B cell (primary cell): ENCODE measurements around the gene CEP131. TPM values are rescaled to one million over a fixed set of nuclear protein-coding genes. Genes with fewer than 3 reads are reported as not detected.

ENCODE experiments used
- ATAC-seq: fragments of 200-7000 bp; cut with Tn5 transposase; one replicate; pipeline ENCODE4 v1.10.0; 2021; ENCODE audit warnings: low read depth, mild to moderate bottlenecking, moderate number of reproducible peaks, moderate library complexity
- CTCF ChIA-PET: fragments of 350-600 bp; sonication (Branson Sonifier 250); formaldehyde crosslinking; loops from one replicate; lab custom pipeline; 2021; ENCODE audit warnings: antibody characterized with exemption, inconsistent platforms; lab: Charles Lee
- POLR2A ChIA-PET: fragments of 350-600 bp; sonication (Branson Sonifier 250); formaldehyde crosslinking; loops from one replicate; lab custom pipeline; 2021; ENCODE audit warnings: antibody characterized with exemption; lab: Charles Lee
- DNase-seq: peaks from one replicate; pipeline ENCODE4 v3.0.0; 2013
- H2AFZ ChIP-seq: 2 replicates; pipeline ENCODE4 v1.6.1; 2012; ENCODE audit warnings: mild to moderate bottlenecking, low read depth, low read length; ENCODE audit not compliant: insufficient read depth, poor library complexity, severe bottlenecking
- H3K27ac ChIP-seq, 2 donors: 1 replicate in 1 of 2; 2 replicates in 1 of 2; pipeline ENCODE4 v1.5.1; 2012 to 2013; ENCODE audit warnings: low read length in 2 of 2, mild to moderate bottlenecking in 2 of 2, moderate library complexity in 1 of 2
- H3K27me3 ChIP-seq, 4 experiments: fragments of 200-600 bp in 1 of 4; sonication (generic) in 1 of 4; replicated peaks in 1 of 4; 1 replicate in 2 of 4; 2 replicates in 2 of 4; pipeline versions ENCODE4 v1.6.1 to v1.7.0; 2013 to 2016; ENCODE audit warnings: low read length in 3 of 4, mild to moderate bottlenecking in 2 of 4, mixed read lengths in 1 of 4, moderate library complexity in 1 of 4; ENCODE audit not compliant: insufficient read depth in 4 of 4, control insufficient read depth in 3 of 4; ENCODE audit errors: control extremely low read depth in 1 of 4
- H3K36me3 ChIP-seq, 2 experiments: replicated peaks in 1 of 2; 1 replicate in 1 of 2; 2 replicates in 1 of 2; pipeline versions ENCODE4 v1.6.1 to v1.7.1; 2013; ENCODE audit warnings: low read length in 1 of 2; ENCODE audit not compliant: insufficient read depth in 2 of 2, control insufficient read depth in 1 of 2; ENCODE audit errors: control extremely low read depth in 1 of 2, extremely low read depth in 1 of 2
- H3K4me1 ChIP-seq, 2 donors: fragments of 200-600 bp in 1 of 2; sonication (generic) in 1 of 2; 1 replicate in 1 of 2; 2 replicates in 1 of 2; pipeline versions ENCODE4 v1.5.1 to v1.6.1; 2013 to 2017; ENCODE audit warnings: low read length in 2 of 2; ENCODE audit not compliant: control insufficient read depth in 2 of 2, insufficient read depth in 2 of 2
- H3K4me2 ChIP-seq: replicated peaks from 2 replicates; pipeline ENCODE3; 2012; ENCODE audit warnings: mild to moderate bottlenecking, low read depth, low read length; ENCODE audit not compliant: poor library complexity, severe bottlenecking
- H3K4me3 ChIP-seq, 5 experiments: fragments of 200-600 bp in 1 of 5; sonication (generic) in 1 of 5; 1 replicate in 3 of 5; 2 replicates in 2 of 5; pipeline versions ENCODE4 v1.5.1 to v1.7.0; 2011 to 2016; ENCODE audit warnings: low read length in 4 of 5, mild to moderate bottlenecking in 4 of 5, low read depth in 2 of 5, control low read depth in 1 of 5, moderate library complexity in 1 of 5; ENCODE audit not compliant: insufficient read depth in 1 of 5; ENCODE audit errors: control extremely low read depth in 1 of 5, extremely low read depth in 1 of 5
- H3K79me2 ChIP-seq: fragments of 200-600 bp; sonication (generic); one replicate; pipeline ENCODE4 v1.6.0; 2016; ENCODE audit warnings: low read length; ENCODE audit not compliant: control insufficient read depth, insufficient read depth
- H3K9ac ChIP-seq: fragments of 200-600 bp; sonication (generic); 2 replicates; pipeline ENCODE4 v1.6.1; 2017; ENCODE audit warnings: mild to moderate bottlenecking, low read length, moderate library complexity
- H3K9me3 ChIP-seq, 3 donors: one replicate each; pipeline versions ENCODE4 v1.6.1 to v1.7.1; 2013; ENCODE audit warnings: low read length in 2 of 3; ENCODE audit not compliant: control insufficient read depth in 2 of 3, insufficient read depth in 1 of 3; ENCODE audit errors: control extremely low read depth in 1 of 3
- H4K20me1 ChIP-seq: 2 replicates; pipeline ENCODE4 v1.6.0; 2012; ENCODE audit warnings: mild to moderate bottlenecking, low read length; ENCODE audit not compliant: insufficient read depth, control insufficient read depth, poor library complexity, severe bottlenecking
- H3K27ac Mint-ChIP-seq: one replicate; pipeline ENCODE4 v1.8.0; 2021; ENCODE audit warnings: mixed read lengths
- H3K27me3 Mint-ChIP-seq: one replicate; pipeline ENCODE4 v1.8.0; 2021; ENCODE audit warnings: mixed read lengths
- H3K4me1 Mint-ChIP-seq: one replicate; pipeline ENCODE4 v1.8.0; 2021; ENCODE audit warnings: mixed read lengths
- H3K4me3 Mint-ChIP-seq: one replicate; pipeline ENCODE4 v1.8.0; 2021; ENCODE audit warnings: mixed read lengths
- H3K9me3 Mint-ChIP-seq: one replicate; pipeline ENCODE4 v1.8.0; 2022; ENCODE audit warnings: mixed read lengths; ENCODE audit not compliant: insufficient read depth
- CTCF ChIP-seq: fragments of 200-600 bp; IDR thresholded peaks from one replicate; pipeline ENCODE4 v1.8.0; 2022; ENCODE audit warnings: antibody characterized with exemption, mild to moderate bottlenecking
- EZH2 ChIP-seq: IDR thresholded peaks from 2 replicates; pipeline ENCODE4 v1.6.1; 2012; ENCODE audit warnings: borderline replicate concordance, low read depth, mild to moderate bottlenecking, moderate library complexity, low read length; ENCODE audit not compliant: insufficient read depth, poor library complexity, severe bottlenecking
- WGBS: methylation state at CpG from one replicate; pipeline ENCODE4 v1.1.5; 2013; ENCODE audit warnings: missing lambda C conversion rate; ENCODE audit not compliant: insufficient coverage; 5-methylcytosine and 5-hydroxymethylcytosine counted together
- intact Hi-C: fragments of 100-400 bp; cut with micrococcal nuclease; formaldehyde crosslinking; loops from one replicate; pipeline ENCODE4 v1.10.0; 2022
- polyA plus RNA-seq: library from polyadenylated mRNA; depleted of rRNA; stranded (reverse); fragments of >200 nt; gene quantifications from 2 replicates; pipeline ENCODE4 v1.2.3, GENCODE V29; 2012
- total RNA-seq, 2 donors: library from RNA; stranded (reverse); fragments of 120-200 nt in 1 of 2; gene quantifications; 1 replicate in 1 of 2; 2 replicates in 1 of 2; pipeline versions ENCODE4 v1.2.3 to v1.2.4, GENCODE V29; 2013 to 2022

The CEP131 gene
- total and polyA plus RNA-seq, 2 donors (not counting 1 experiment from before 2014, with no cell fraction given) = 18.8 to 25.5 TPM

- no peak overlapping the region for H2AFZ ChIP-seq
- peaks cover 6% of the 10 kb centered on the region for H3K27me3 Mint-ChIP-seq
- no peaks in the 10 kb centered on the region for H3K4me1 ChIP-seq
- H3K4me1 Mint-ChIP-seq = no peaks in the 10 kb centered on the region
- ATAC-seq = no peak
- H3K27me3 ChIP-seq = peaks cover 0 to 7% (median 0%) of the 10 kb centered on the region in 4 experiments
- H3K9ac ChIP-seq = no peak overlapping the region
- CTCF ChIA-PET = no interaction called here
- H3K4me2 ChIP-seq = no peak overlapping the region
- H3K27ac Mint-ChIP-seq = no peak overlapping the region
- 94% methylated on average over 25 of the region's 26 CpGs for WGBS
- POLR2A ChIA-PET = no interaction called here
- no peaks in the 10 kb centered on the region for H3K79me2 ChIP-seq
- no peak overlapping the region for H3K27ac ChIP-seq
- H3K9me3 ChIP-seq = peaks cover 0 to 2% (median 0%) of the 10 kb centered on the region in 3 donors
- no peaks in the 10 kb centered on the region for H4K20me1 ChIP-seq
- H3K4me3 Mint-ChIP-seq = no peak overlapping the region
- no peak for TF ChIP-seq EZH2
- TF ChIP-seq CTCF = no peak
- no peaks in the 10 kb centered on the region for H3K36me3 ChIP-seq
- H3K4me3 ChIP-seq = no peak overlapping the region
- DNase-seq = no peak
- intact Hi-C loops = no loop called here
- H3K9me3 Mint-ChIP-seq = no peaks in the 10 kb centered on the region
Measured at GRCh38 chr17:81187586-81188490, 34.9 kb downstream of the CEP131 start.

GRCh38 chr17:81187120-81187519 is 35.6 kb downstream of the CEP131 start:
- no peak overlapping the region for H3K4me3 ChIP-seq
- POLR2A ChIA-PET = no interaction called here
- CTCF ChIA-PET = no interaction called here
- Mint-ChIP-seq H3K9me3 (no peaks in the 10 kb centered on the region), H3K27me3 (peaks cover 6% of the 10 kb centered on the region), H3K4me3 (no peak overlapping the region), H3K4me1 (no peaks in the 10 kb centered on the region), H3K27ac (no peak overlapping the region)
- no peak overlapping the region for H3K4me2 ChIP-seq
- WGBS = 92% methylated on average over 11 of the region's 11 CpGs
- no peaks in the 10 kb centered on the region for H3K4me1 ChIP-seq
- no peak overlapping the region for H2AFZ ChIP-seq
- DNase-seq = no peak
- peaks cover 0 to 7% (median 0%) of the 10 kb centered on the region in 4 experiments for H3K27me3 ChIP-seq
- no peak overlapping the region for H3K27ac ChIP-seq
- TF ChIP-seq CTCF = no peak
- TF ChIP-seq EZH2 = no peak
- no peaks in the 10 kb centered on the region for H3K36me3 ChIP-seq
- no peaks in the 10 kb centered on the region for H3K79me2 ChIP-seq
- intact Hi-C loops = no loop called here
- H3K9me3 ChIP-seq = peaks cover 0 to 2% (median 0%) of the 10 kb centered on the region in 3 donors
- no peaks in the 10 kb centered on the region for H4K20me1 ChIP-seq
- no peak for ATAC-seq
- no peak overlapping the region for H3K9ac ChIP-seq
